ENCODE results near the gene THUMPD3. TPM values are rescaled to one million over a fixed set of nuclear protein-coding genes. Genes with fewer than 3 reads are reported as not detected.
A peak's percentile ranks its signal among the peaks of the same experiment; 100 is the strongest.

The THUMPD3 gene
- total RNA-seq, 2 experiments from 2014 or later: 74.2 to 78.0 TPM

DNA sequence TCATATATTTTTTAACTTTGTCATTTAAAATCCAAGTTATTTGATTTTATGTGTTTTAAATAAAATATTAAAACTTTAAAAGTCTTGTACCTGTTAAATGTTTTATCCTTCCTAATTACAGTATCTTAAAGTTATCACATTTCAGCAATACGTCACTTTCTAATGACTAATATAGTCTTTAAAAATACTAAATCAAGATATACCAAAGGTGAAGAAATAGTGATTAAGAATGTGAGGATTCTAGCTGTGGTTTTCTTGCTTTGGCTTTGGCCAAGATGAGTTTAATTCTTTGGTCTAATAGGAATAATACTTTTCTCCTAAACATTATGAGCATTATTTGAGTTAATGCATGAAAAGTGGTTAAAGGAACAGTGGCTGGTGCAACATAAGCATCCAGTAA is 48.4 kb downstream of the THUMPD3 start:
- Histone ChIP-seq H3K36me3 (ENCODE audit: insufficient read depth, low read length) (peaks cover 7% of the 10 kb centered on the region), H3K27ac (ENCODE audit: low read depth in 1 of 2, low read length in 2 of 2) (no peak overlapping the region), H3K4me1 (ENCODE audit: insufficient read depth, low read length) (peaks cover 28% of the 10 kb centered on the region), H3K4me3 (ENCODE audit: low read length) (no peak overlapping the region), H3K27me3 (ENCODE audit: control insufficient read depth in 1 of 2, insufficient read depth in 2 of 2, low read length in 2 of 2) (no peaks in the 10 kb centered on the region), H3K9me3 (ENCODE audit: control insufficient read depth in 1 of 2, insufficient read depth in 1 of 2, low read length in 2 of 2) (no peaks in the 10 kb centered on the region)
- DNase-seq (no peak), ATAC-seq (ENCODE audit: poor library complexity) (no peak)
- Mint-ChIP-seq H3K4me3 (no peak overlapping the region), H3K27ac (no peak overlapping the region), H3K9me3 (no peaks in the 10 kb centered on the region), H3K36me3 (ENCODE audit: low read depth) (peaks cover 48% of the 10 kb centered on the region), H3K4me1 (ENCODE audit: low read depth) (peaks cover 77% of the 10 kb centered on the region), H3K27me3 (no peaks in the 10 kb centered on the region)
- ChIA-PET CTCF (interaction anchor here (1.2 kb wide), 1 partner anchor 10 kb away, joined by 3 read pairs; no protein-coding TSS in a partner anchor), POLR2A (interaction anchor here (3.7 kb wide), 1 partner anchor 14 kb away, joined by 14 read pairs; the partner anchor contains the start of gene SETD5)
- TF ChIP-seq, protein P1, sequence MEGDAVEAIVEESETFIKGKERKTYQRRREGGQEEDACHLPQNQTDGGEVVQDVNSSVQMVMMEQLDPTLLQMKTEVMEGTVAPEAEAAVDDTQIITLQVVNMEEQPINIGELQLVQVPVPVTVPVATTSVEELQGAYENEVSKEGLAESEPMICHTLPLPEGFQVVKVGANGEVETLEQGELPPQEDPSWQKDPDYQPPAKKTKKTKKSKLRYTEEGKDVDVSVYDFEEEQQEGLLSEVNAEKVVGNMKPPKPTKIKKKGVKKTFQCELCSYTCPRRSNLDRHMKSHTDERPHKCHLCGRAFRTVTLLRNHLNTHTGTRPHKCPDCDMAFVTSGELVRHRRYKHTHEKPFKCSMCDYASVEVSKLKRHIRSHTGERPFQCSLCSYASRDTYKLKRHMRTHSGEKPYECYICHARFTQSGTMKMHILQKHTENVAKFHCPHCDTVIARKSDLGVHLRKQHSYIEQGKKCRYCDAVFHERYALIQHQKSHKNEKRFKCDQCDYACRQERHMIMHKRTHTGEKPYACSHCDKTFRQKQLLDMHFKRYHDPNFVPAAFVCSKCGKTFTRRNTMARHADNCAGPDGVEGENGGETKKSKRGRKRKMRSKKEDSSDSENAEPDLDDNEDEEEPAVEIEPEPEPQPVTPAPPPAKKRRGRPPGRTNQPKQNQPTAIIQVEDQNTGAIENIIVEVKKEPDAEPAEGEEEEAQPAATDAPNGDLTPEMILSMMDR (IDR thresholded peaks at IDR 0.05): no peak
- intact Hi-C loops (cut with DNase I, micrococcal nuclease): loop anchor here in 1 of 2 experiments (2.0 kb wide), 1 partner anchor 15 kb away; the partner anchor contains the start of gene SETD5

DNA sequence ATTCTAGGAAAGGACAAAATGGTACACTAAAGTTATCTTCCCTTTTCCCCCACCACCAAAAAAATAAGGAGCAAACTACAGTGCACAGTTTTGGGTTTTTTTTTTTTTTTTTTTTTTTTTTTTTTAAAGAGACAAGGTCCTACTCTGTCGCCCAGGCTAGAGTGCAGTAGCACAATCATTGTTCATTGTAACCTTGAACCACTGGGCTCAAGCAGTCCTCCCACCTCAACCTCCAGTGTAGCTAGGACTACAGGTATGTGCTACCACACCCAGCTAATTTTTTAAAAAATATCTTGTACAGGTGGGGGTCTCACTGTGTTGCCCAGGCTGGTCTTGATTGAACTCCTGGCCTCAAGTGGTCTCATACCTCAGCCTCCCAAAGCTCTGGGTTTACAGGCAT is 49.4 kb downstream of the THUMPD3 start:
- Histone ChIP-seq H3K4me3 (ENCODE audit: low read length) (no peak overlapping the region), H3K27ac (ENCODE audit: low read depth in 1 of 2, low read length in 2 of 2) (no peak overlapping the region), H3K27me3 (ENCODE audit: control insufficient read depth in 1 of 2, insufficient read depth in 2 of 2, low read length in 2 of 2) (no peaks in the 10 kb centered on the region), H3K36me3 (ENCODE audit: insufficient read depth, low read length) (peaks cover 7% of the 10 kb centered on the region), H3K9me3 (ENCODE audit: control insufficient read depth in 1 of 2, insufficient read depth in 1 of 2, low read length in 2 of 2) (no peaks in the 10 kb centered on the region), H3K4me1 (ENCODE audit: insufficient read depth, low read length) (peaks cover 23% of the 10 kb centered on the region)
- peaks cover 77% of the 10 kb centered on the region for H3K4me1 Mint-ChIP-seq (ENCODE audit: low read depth)
- peaks cover 46% of the 10 kb centered on the region for H3K36me3 Mint-ChIP-seq (ENCODE audit: low read depth)
- peak overlapping the region; percentile 79 for H3K27ac Mint-ChIP-seq
- H3K9me3 Mint-ChIP-seq: no peaks in the 10 kb centered on the region
- no peak for ATAC-seq (ENCODE audit: poor library complexity)
- DNase-seq: no peak
- TF ChIP-seq, protein P1 (IDR thresholded peaks at IDR 0.05): no peak
- no peak overlapping the region for H3K4me3 Mint-ChIP-seq
- CTCF ChIA-PET: no interaction called here
- POLR2A ChIA-PET: interaction anchor here (3.7 kb wide), 1 partner anchor 15 kb away, joined by 14 read pairs; the partner anchor contains the start of gene SETD5
- no peaks in the 10 kb centered on the region for H3K27me3 Mint-ChIP-seq
- intact Hi-C loops (cut with DNase I, micrococcal nuclease): no loop called here

DNA sequence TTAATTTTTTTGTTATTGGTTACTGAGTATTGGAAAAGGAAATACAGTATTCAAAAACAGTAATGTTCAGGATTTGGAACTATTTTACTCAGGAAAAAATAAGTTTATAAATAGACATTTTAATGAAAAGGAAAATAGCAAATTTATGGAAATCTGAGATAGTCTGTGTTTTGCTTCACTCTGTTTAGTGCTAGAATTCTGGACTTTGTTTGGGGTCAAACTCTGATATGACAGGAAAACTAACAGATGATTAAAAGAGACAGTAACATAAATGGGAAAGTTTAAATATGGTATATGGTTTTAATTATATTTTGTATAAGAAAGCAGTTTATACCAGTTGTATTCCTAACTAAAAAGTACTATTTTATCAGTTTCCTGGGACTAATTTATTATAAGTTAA is 52.0 kb downstream of the THUMPD3 start:
- ATAC-seq (ENCODE audit: poor library complexity) (no peak), DNase-seq (no peak)
- TF ChIP-seq, protein P1 (IDR thresholded peaks at IDR 0.05): no peak
- Mint-ChIP-seq H3K27me3 (no peaks in the 10 kb centered on the region), H3K36me3 (ENCODE audit: low read depth) (peaks cover 34% of the 10 kb centered on the region), H3K4me1 (ENCODE audit: low read depth) (peaks cover 71% of the 10 kb centered on the region), H3K4me3 (no peak overlapping the region), H3K27ac (peak overlapping the region; percentile 67), H3K9me3 (no peaks in the 10 kb centered on the region)
- ChIA-PET CTCF (interaction anchor here (1.0 to 1.4 kb wide), 2 partner anchors 30 to 52 kb away, joined by 3 read pairs; partner anchors contain the start of gene THUMPD3), POLR2A (no interaction called here)
- Histone ChIP-seq H3K4me3 (ENCODE audit: low read length) (no peak overlapping the region), H3K9me3 (ENCODE audit: control insufficient read depth in 1 of 2, insufficient read depth in 1 of 2, low read length in 2 of 2) (no peaks in the 10 kb centered on the region), H3K27ac (ENCODE audit: low read depth in 1 of 2, low read length in 2 of 2) (no peak overlapping the region), H3K4me1 (ENCODE audit: insufficient read depth, low read length) (peaks cover 23% of the 10 kb centered on the region), H3K36me3 (ENCODE audit: insufficient read depth, low read length) (peaks cover 4% of the 10 kb centered on the region), H3K27me3 (ENCODE audit: control insufficient read depth in 1 of 2, insufficient read depth in 2 of 2, low read length in 2 of 2) (no peaks in the 10 kb centered on the region)
- intact Hi-C loops (cut with DNase I, micrococcal nuclease): no loop called here
